ENCODE measurements around the gene STXBP2. TPM values are rescaled to one million over a fixed set of nuclear protein-coding genes. Genes with fewer than 3 reads are reported as not detected.

The STXBP2 gene
- total and polyA plus RNA-seq, 9 of the 15 experiments (the other 6 are each of a cell fraction or from before 2014, with no cell fraction given) = 2.5 to 163 (median 71.3) TPM

GRCh38 chr19:7623725-7624603 lies 12.9 kb upstream of the STXBP2 start:
- peaks cover 75% of the 10 kb centered on the region; the same call in 2 of the 3 replicates for H3K36me3 ChIP-seq (ENCODE audit: control insufficient read depth, insufficient read depth, low read length)
- H4K20me1 ChIP-seq (replicated peaks; ENCODE audit: control insufficient read depth, insufficient read depth, low read length) = no peaks in the 10 kb centered on the region
- POLR2A ChIA-PET = interaction anchor here (0.5 to 1.4 kb wide), 6 partner anchors 9 to 540 kb away, joined by 3 to 7 read pairs (median 4); no protein-coding TSS in a partner anchor
- H3K4me3 ChIP-seq = no peak overlapping the region
- intact Hi-C loops (cut with micrococcal nuclease) = no loop called here
- DNase-seq (ENCODE audit: extremely low read depth in 1 of 4, low spot score in 3 of 4) (no peak), FAIRE-seq (no peak), ATAC-seq (no peak; the same call in 2 of the 3 replicates)
- CTCF ChIA-PET (ENCODE audit: low intra/inter-chr PET ratio) = no interaction called here
- in situ Hi-C loops (cut with MboI) = no loop called here
- 91% methylated on average over 28 of the region's 39 CpGs for WGBS (ENCODE audit: insufficient coverage, low coverage, missing lambda C conversion rate)
- peaks cover 4 to 47% of the 10 kb centered on the region in 2 experiments; a peak in 4 of 5 replicates for H3K4me1 ChIP-seq (replicated peaks in 1 of 2; ENCODE audit: control insufficient read depth in 2 of 2, insufficient read depth in 2 of 2, low read length in 2 of 2)
- H3K27me3 ChIP-seq (ENCODE audit: control insufficient read depth in 2 of 2, insufficient read depth in 2 of 2, low read length in 2 of 2) = no peaks in the 10 kb centered on the region
- H3K9ac ChIP-seq (ENCODE audit: insufficient read depth in 1 of 2, low read depth in 2 of 2, low read length in 2 of 2) = no peak overlapping the region; a peak in 1 of 4 replicates
- no peaks in the 10 kb centered on the region for H3K9me3 ChIP-seq (replicated peaks; ENCODE audit: control insufficient read depth, insufficient read depth, low read depth, low read length)
- no peak for TF ChIP-seq TRIM28 (IDR thresholded peaks at IDR 0.05)
- no peak for TF ChIP-seq NCOA6 (IDR thresholded peaks at IDR 0.05)
- no TSS peak for BruUV-seq (replicated peaks)
- H3K4me2 ChIP-seq (ENCODE audit: insufficient read depth, low read length) = no peak overlapping the region
- H3K27ac ChIP-seq (ENCODE audit: extremely low read depth, low read depth, low read length) = no peak overlapping the region
- peaks cover 28% of the 10 kb centered on the region for H3K79me2 ChIP-seq (ENCODE audit: control insufficient read depth, insufficient read depth, low read length)
- no peaks in the 10 kb centered on the region for H3K9me1 ChIP-seq (ENCODE audit: control insufficient read depth, insufficient read depth, low read length)
- no peak overlapping the region for H2AFZ ChIP-seq (ENCODE audit: low read depth, low read length)

- intact Hi-C loops (cut with micrococcal nuclease) (no loop called here), in situ Hi-C loops (cut with MboI) (no loop called here)
- ATAC-seq = no peak
- H3K9ac ChIP-seq (ENCODE audit: insufficient read depth in 1 of 2, low read depth in 2 of 2, low read length in 2 of 2) = no peak overlapping the region
- no peak for FAIRE-seq
- H3K27ac ChIP-seq (ENCODE audit: extremely low read depth, low read depth, low read length) = no peak overlapping the region
- no peak overlapping the region for H2AFZ ChIP-seq (ENCODE audit: low read depth, low read length)
- H3K9me1 ChIP-seq (ENCODE audit: control insufficient read depth, insufficient read depth, low read length) = no peaks in the 10 kb centered on the region
- H3K36me3 ChIP-seq (ENCODE audit: control insufficient read depth, insufficient read depth, low read length) = peaks cover 69% of the 10 kb centered on the region; the same call in 2 of the 3 replicates
- peaks cover 4 to 39% of the 10 kb centered on the region in 2 experiments; a peak in 4 of 5 replicates for H3K4me1 ChIP-seq (replicated peaks in 1 of 2; ENCODE audit: control insufficient read depth in 2 of 2, insufficient read depth in 2 of 2, low read length in 2 of 2)
- no peak overlapping the region for H3K4me2 ChIP-seq (ENCODE audit: insufficient read depth, low read length)
- no peak overlapping the region for H3K4me3 ChIP-seq
- H3K9me3 ChIP-seq (replicated peaks; ENCODE audit: control insufficient read depth, insufficient read depth, low read depth, low read length) = no peaks in the 10 kb centered on the region
- DNase-seq (ENCODE audit: extremely low read depth in 1 of 4, low spot score in 3 of 4) = no peak
- H3K79me2 ChIP-seq (ENCODE audit: control insufficient read depth, insufficient read depth, low read length) = peaks cover 35% of the 10 kb centered on the region
- TF ChIP-seq TAF1 (IDR thresholded peaks at IDR 0.05; ENCODE audit: control insufficient read depth, extremely low read depth, insufficient read depth, low read length, severe bottlenecking) (no peak), BRD4 (IDR thresholded peaks at IDR 0.05) (no peak), NR2C1 (IDR thresholded peaks at IDR 0.05) (no peak), NR2C1 (tag; IDR thresholded peaks at IDR 0.05) (no peak), ZNF316 (IDR thresholded peaks at IDR 0.05) (no peak), SUPT5H (IDR thresholded peaks at IDR 0.05) (no peak), RBFOX2 (IDR thresholded peaks at IDR 0.05; ENCODE audit: low read depth, low read length) (peak; percentile 37), ZNF717 (CRISPR knock-in tag; IDR thresholded peaks at IDR 0.05) (no peak), ZKSCAN1 (IDR thresholded peaks at IDR 0.05; ENCODE audit: low read depth, low read length) (no peak), MBD2 (IDR thresholded peaks at IDR 0.05; ENCODE audit: borderline replicate concordance, low read depth) (no peak), TEAD1 (CRISPR knock-in tag; IDR thresholded peaks at IDR 0.05) (no peak), POLR2G (IDR thresholded peaks at IDR 0.05; ENCODE audit: low read depth, low read length) (peak; percentile 41), NFRKB (IDR thresholded peaks at IDR 0.05; ENCODE audit: low read depth) (no peak), GTF2E2 (tag; IDR thresholded peaks at IDR 0.05) (no peak), ETS1 (conservative IDR thresholded peaks at IDR 0.05; ENCODE audit: control insufficient read depth, low read depth, low read length) (no peak)
- no peaks in the 10 kb centered on the region for H3K27me3 ChIP-seq (ENCODE audit: control insufficient read depth in 2 of 2, insufficient read depth in 2 of 2, low read length in 2 of 2)
- POLR2A ChIA-PET = interaction anchor here (0.6 to 1.0 kb wide), 3 partner anchors 9 to 27 kb away, joined by 3 to 4 read pairs (median 4); partner anchors contain the start of gene PCP2
- BruUV-seq (replicated peaks) = no TSS peak
- WGBS (ENCODE audit: insufficient coverage, low coverage, missing lambda C conversion rate) = 88% methylated on average over 14 of the region's 17 CpGs
- CTCF ChIA-PET (ENCODE audit: low intra/inter-chr PET ratio) = no interaction called here
- no peaks in the 10 kb centered on the region for H4K20me1 ChIP-seq (replicated peaks; ENCODE audit: control insufficient read depth, insufficient read depth, low read length)
Measured at GRCh38 chr19:7624810-7625209, 12.1 kb upstream of the STXBP2 start.
